Cardiac muscle cell (in vitro differentiated cells and primary cell): ENCODE results near the gene PELI3. TPM values are rescaled to one million over a fixed set of nuclear protein-coding genes. Genes with fewer than 3 reads are reported as not detected.
"Not testable (repeated sequence)": the region's sequence is repeated elsewhere in the genome, so short reads cannot be mapped to it uniquely, and the experiment has no call there.

ENCODE experiments used
- DNase-seq, 2 donors: peaks; one replicate each; pipeline versions ENCODE4 v3.0.0 to v3.0.0-alpha.2; 2010 to 2017; ENCODE audit warnings: low read depth in 1 of 2, low spot score in 1 of 2
- H3K27ac ChIP-seq: fragments of 200-600 bp; sonication (generic); 2 replicates; pipeline ENCODE4 v1.5.1; 2016
- H3K27me3 ChIP-seq: fragments of 200-600 bp; sonication (generic); 2 replicates; pipeline ENCODE4 v1.6.0; 2016; ENCODE audit warnings: control low read depth
- H3K36me3 ChIP-seq: fragments of 200-600 bp; sonication (generic); 2 replicates; pipeline ENCODE4 v1.5.1; 2016; ENCODE audit warnings: control low read depth
- H3K4me1 ChIP-seq: fragments of 200-600 bp; sonication (generic); 2 replicates; pipeline ENCODE4 v1.8.1; 2017; ENCODE audit warnings: low read depth, mild to moderate bottlenecking, mixed run types
- H3K4me3 ChIP-seq: fragments of 200-600 bp; sonication (generic); 2 replicates; pipeline ENCODE4 v1.5.1; 2016; ENCODE audit warnings: mild to moderate bottlenecking
- H3K9me3 ChIP-seq: fragments of 200-600 bp; sonication (generic); 2 replicates; pipeline ENCODE4 v1.5.1; 2017; ENCODE audit warnings: low read depth, mild to moderate bottlenecking, control low read depth
- polyA plus RNA-seq: library from polyadenylated mRNA; unstranded; fragments of >200 nt; fragmentation: Nextera tagmentation; extraction: Ambion mirVana; gene quantifications from 2 replicates; pipeline ENCODE4 v1.2.1, GENCODE V29; 2016
- total RNA-seq: library from RNA; depleted of rRNA; stranded (reverse); fragments of >200 nt; gene quantifications from 2 replicates; pipeline ENCODE4 v1.2.3, GENCODE V29; 2016
- TF ChIP-seq, protein P1 (sequence below): IDR thresholded peaks from 2 replicates; pipeline ENCODE4 v1.5.1; 2012; ENCODE audit warnings: low read depth, mild to moderate bottlenecking, low read length

PELI3 gene
- total and polyA plus RNA-seq, 2 experiments from 2014 or later = 16.4 to 30.9 TPM

DNA sequence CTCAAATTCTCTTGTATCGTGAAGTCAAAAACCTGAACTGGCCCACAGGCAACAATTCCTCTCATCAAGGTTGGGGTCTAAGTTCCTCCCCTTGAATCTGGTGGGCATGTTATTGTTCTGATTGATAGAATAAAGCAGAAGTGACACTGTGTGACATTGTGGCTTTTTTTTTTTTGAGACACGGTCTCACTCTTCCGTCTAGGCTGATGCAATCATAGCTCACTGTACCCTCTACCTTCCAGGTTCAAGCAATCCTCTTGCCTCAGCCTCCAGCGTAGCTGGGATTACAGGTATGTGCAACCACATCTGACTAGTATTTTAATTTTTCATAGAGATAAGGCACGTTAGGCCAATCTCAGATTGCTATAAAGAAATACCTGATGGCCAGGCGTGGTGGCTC, 8.9 kb upstream of the PELI3 start:
- no peak overlapping the region for H3K27ac ChIP-seq

DNA sequence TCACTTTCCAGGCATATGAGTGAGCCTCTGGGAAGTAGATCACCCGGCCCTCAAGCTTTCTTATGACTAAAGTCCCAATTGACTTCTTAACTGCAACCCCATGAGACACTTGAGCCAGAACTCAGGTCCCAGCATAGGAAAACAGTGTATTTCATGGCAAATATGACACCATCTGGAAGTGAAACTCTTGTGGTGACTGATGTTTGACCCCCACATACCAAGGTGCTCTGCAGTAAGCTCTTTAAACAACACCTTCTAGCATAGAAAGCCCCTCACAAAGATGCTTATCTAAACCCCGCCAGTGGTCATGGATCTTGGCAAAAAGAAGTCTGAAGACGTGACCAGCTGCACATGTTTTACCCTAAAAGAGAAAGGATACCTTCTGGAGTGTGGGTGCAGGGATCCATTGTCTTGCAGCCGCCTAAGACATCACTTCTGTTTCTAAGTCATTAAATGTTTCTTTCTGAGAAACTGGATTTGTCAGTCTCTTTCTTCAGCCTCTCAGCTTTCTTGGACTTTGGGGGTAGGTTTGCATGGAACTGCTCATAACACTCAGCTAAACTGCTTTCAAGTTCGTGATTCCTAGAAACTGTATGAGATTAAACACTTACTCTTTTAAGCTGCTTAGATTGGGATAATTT, 7.4 kb upstream of the PELI3 start:
- H3K4me3 ChIP-seq = no peak overlapping the region
- H3K36me3 ChIP-seq = no peaks in the 10 kb centered on the region
- TF ChIP-seq, protein P1, sequence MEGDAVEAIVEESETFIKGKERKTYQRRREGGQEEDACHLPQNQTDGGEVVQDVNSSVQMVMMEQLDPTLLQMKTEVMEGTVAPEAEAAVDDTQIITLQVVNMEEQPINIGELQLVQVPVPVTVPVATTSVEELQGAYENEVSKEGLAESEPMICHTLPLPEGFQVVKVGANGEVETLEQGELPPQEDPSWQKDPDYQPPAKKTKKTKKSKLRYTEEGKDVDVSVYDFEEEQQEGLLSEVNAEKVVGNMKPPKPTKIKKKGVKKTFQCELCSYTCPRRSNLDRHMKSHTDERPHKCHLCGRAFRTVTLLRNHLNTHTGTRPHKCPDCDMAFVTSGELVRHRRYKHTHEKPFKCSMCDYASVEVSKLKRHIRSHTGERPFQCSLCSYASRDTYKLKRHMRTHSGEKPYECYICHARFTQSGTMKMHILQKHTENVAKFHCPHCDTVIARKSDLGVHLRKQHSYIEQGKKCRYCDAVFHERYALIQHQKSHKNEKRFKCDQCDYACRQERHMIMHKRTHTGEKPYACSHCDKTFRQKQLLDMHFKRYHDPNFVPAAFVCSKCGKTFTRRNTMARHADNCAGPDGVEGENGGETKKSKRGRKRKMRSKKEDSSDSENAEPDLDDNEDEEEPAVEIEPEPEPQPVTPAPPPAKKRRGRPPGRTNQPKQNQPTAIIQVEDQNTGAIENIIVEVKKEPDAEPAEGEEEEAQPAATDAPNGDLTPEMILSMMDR = no peak
- DNase-seq = no peak
- no peak overlapping the region for H3K27ac ChIP-seq
- no peaks in the 10 kb centered on the region for H3K27me3 ChIP-seq
- H3K9me3 ChIP-seq = no peaks in the 10 kb centered on the region
- H3K4me1 ChIP-seq = no peaks in the 10 kb centered on the region

More for the DNA sequence above, 8.9 kb upstream of the PELI3 start:
- Histone ChIP-seq H3K9me3 (no peaks in the 10 kb centered on the region), H3K4me1 (no peaks in the 10 kb centered on the region), H3K27me3 (no peaks in the 10 kb centered on the region), H3K4me3 (no peak overlapping the region), H3K36me3 (no peaks in the 10 kb centered on the region)
- TF ChIP-seq, protein P1 = no peak
- no peak for DNase-seq

DNA sequence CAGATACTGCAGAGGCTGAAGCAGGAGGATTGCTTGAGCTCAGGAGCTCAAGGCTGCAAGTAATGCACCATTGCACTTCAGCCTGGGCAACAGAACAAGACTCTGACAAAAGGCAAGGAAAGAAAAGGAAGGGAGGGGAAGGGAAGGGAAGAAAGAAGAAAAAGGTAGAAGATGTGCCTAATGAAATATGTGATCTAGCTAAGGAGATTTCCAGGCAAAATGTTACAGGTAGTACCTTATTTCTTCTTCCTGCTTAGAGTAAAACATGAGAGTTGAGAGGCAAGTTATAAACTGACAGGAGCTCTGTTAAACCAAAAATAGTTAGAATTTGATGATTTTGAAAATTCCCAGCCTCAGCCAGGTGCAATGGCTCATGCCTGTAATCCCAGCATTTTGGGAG, 4.7 kb upstream of the PELI3 start:
- DNase-seq = no peak
- Histone ChIP-seq H3K27me3 (no peaks in the 10 kb centered on the region), H3K9me3 (no peaks in the 10 kb centered on the region), H3K4me3 (no peak overlapping the region), H3K27ac (no peak overlapping the region), H3K4me1 (no peaks in the 10 kb centered on the region), H3K36me3 (no peaks in the 10 kb centered on the region)
- TF ChIP-seq, protein P1 = no peak

DNA sequence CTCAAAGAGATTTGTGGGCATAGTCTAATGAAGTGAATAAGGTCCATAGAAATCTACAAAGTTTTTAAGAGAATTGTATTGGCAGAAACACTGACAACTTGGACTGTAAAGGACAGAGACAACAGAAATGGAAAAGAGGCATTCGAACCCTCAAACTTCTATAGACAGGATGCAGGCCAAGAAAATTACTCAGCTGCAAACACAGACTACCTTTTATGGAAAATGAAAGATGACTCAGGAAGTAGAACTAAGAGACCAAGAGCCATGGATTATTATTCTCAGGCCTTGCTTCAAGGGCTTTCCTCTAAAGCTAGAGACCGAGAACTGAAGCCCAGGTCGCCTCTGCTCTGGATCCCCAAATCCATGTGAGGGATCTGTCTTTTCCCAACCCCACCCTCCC, 3.8 kb upstream of the PELI3 start:
- Histone ChIP-seq H3K36me3 (no peaks in the 10 kb centered on the region), H3K9me3 (no peaks in the 10 kb centered on the region), H3K4me3 (no peak overlapping the region), H3K27ac (no peak overlapping the region), H3K27me3 (no peaks in the 10 kb centered on the region), H3K4me1 (peaks cover 6% of the 10 kb centered on the region)
- DNase-seq = no peak
- TF ChIP-seq, protein P1 = no peak

DNA sequence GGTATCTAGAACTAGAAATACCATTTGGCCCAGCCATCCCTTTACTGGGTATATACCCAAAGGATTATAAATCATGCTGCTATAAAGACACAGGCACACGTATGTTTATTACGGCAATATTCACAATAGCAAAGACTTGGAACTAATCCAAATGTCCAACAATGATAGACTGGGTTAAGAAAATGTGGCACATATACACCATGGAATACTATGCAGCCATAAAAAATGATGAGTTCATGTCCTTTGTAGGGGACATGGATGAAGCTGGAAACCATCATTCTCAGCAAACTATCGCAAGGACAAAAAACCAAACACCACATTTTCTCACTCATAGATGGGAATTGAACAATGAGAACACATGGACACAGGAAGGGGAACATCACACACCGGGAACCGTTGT, 2.6 kb upstream of the PELI3 start:
- H3K36me3 ChIP-seq, H3K4me3 ChIP-seq, H3K27me3 ChIP-seq, H3K4me1 ChIP-seq, H3K9me3 ChIP-seq, DNase-seq, H3K27ac ChIP-seq: not testable (repeated sequence)

DNA sequence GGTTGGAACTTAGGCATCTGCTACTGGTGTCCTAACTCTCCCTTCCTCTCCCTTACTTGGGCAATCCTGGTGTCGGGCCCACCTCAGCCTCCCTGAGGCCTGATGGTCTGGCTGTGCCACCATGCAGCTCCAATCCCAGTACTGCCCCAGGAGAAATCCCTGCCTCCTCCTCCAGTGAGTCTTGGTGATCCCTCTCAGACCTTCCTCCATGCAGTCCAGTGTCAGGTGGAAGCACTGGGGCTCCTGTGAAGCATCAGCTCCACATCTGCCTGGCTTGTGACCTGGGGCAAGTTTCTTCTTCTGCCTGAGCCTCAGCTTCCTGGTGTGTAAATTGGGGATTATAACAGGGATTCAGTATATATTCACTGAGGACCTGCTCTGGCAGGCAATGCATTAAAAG, 1.8 kb upstream of the PELI3 start:
- Histone ChIP-seq H3K4me3 (no peak overlapping the region), H3K27ac (peak overlapping the region; percentile 52), H3K27me3 (no peaks in the 10 kb centered on the region)

More for the DNA sequence above, 1.8 kb upstream of the PELI3 start:
- H3K9me3 ChIP-seq = no peaks in the 10 kb centered on the region
- no peaks in the 10 kb centered on the region for H3K36me3 ChIP-seq
- no peak for DNase-seq
- H3K4me1 ChIP-seq = peaks cover 7% of the 10 kb centered on the region
- TF ChIP-seq, protein P1 = no peak
